Nephron progenitor cell (in vitro differentiated cells): ENCODE data around the gene SPATA46.

Experiments used
- DNase-seq: peaks from one replicate; pipeline ENCODE4 v3.0.0; 2021
- H3K27ac Mint-ChIP-seq: 2 replicates; pipeline ENCODE4 v1.8.0; 2021; ENCODE audit warnings: mild to moderate bottlenecking, moderate library complexity, mixed read lengths
- H3K27me3 Mint-ChIP-seq: 2 replicates; pipeline ENCODE4 v1.8.0; 2021; ENCODE audit warnings: mild to moderate bottlenecking, low read depth, mixed read lengths; ENCODE audit not compliant: poor library complexity
- H3K36me3 Mint-ChIP-seq: 2 replicates; pipeline ENCODE4 v1.8.0; 2021; ENCODE audit warnings: low read depth, mixed read lengths
- H3K4me1 Mint-ChIP-seq: 2 replicates; pipeline ENCODE4 v1.8.0; 2021; ENCODE audit warnings: mixed read lengths
- H3K4me3 Mint-ChIP-seq: 2 replicates; pipeline ENCODE4 v1.8.0; 2021; ENCODE audit warnings: mild to moderate bottlenecking, moderate library complexity, mixed read lengths
- H3K9me3 Mint-ChIP-seq: 2 replicates; pipeline ENCODE4 v1.8.0; 2021; ENCODE audit warnings: mild to moderate bottlenecking, moderate library complexity, mixed read lengths
- CTCF ChIP-seq: fragments of 200-600 bp; sonication (generic); IDR thresholded peaks from 2 replicates; pipeline ENCODE4 v1.5.0; 2021; ENCODE audit warnings: antibody characterized with exemption

SPATA46 gene

GRCh38 chr1:162360237-162360873, 16.3 kb downstream of the SPATA46 start:
- H3K9me3 Mint-ChIP-seq: no peaks in the 10 kb centered on the region
- H3K27ac Mint-ChIP-seq: no peak overlapping the region
- H3K4me1 Mint-ChIP-seq: peaks cover 12% of the 10 kb centered on the region
- H3K36me3 Mint-ChIP-seq: no peaks in the 10 kb centered on the region
- H3K27me3 Mint-ChIP-seq: peaks cover 6% of the 10 kb centered on the region
- DNase-seq: no peak
- H3K4me3 Mint-ChIP-seq: no peak overlapping the region
- no peak for TF ChIP-seq CTCF

GRCh38 chr1:162359523-162360236, 17.0 kb downstream of the SPATA46 start:
- Mint-ChIP-seq H3K36me3 (no peaks in the 10 kb centered on the region), H3K9me3 (no peaks in the 10 kb centered on the region), H3K4me3 (no peak overlapping the region), H3K27me3 (peaks cover 6% of the 10 kb centered on the region), H3K27ac (peak overlapping the region; percentile 19), H3K4me1 (peaks cover 12% of the 10 kb centered on the region)
- TF ChIP-seq CTCF: no peak
- no peak for DNase-seq

GRCh38 chr1:162358928-162359327, 17.7 kb downstream of the SPATA46 start:
- peaks cover 6% of the 10 kb centered on the region for H3K27me3 Mint-ChIP-seq
- TF ChIP-seq CTCF: no peak
- peaks cover 8% of the 10 kb centered on the region for H3K4me1 Mint-ChIP-seq
- no peaks in the 10 kb centered on the region for H3K9me3 Mint-ChIP-seq
- H3K4me3 Mint-ChIP-seq: no peak overlapping the region
- H3K27ac Mint-ChIP-seq: peak overlapping the region; percentile 19
- H3K36me3 Mint-ChIP-seq: no peaks in the 10 kb centered on the region
- no peak for DNase-seq

GRCh38 chr1:162357681-162358266, 18.9 kb downstream of the SPATA46 start:
- DNase-seq: no peak
- Mint-ChIP-seq H3K27me3 (peaks cover 3% of the 10 kb centered on the region), H3K36me3 (no peaks in the 10 kb centered on the region), H3K4me1 (peaks cover 19% of the 10 kb centered on the region), H3K27ac (no peak overlapping the region), H3K9me3 (no peaks in the 10 kb centered on the region), H3K4me3 (no peak overlapping the region)
- TF ChIP-seq CTCF: peak; percentile 49

- Mint-ChIP-seq H3K27me3 (no peaks in the 10 kb centered on the region), H3K9me3 (no peaks in the 10 kb centered on the region), H3K4me3 (no peak overlapping the region), H3K36me3 (no peaks in the 10 kb centered on the region), H3K4me1 (peaks cover 44% of the 10 kb centered on the region), H3K27ac (no peak overlapping the region)
- no peak for DNase-seq
- TF ChIP-seq CTCF: no peak
These were observed 23.0 kb downstream of the SPATA46 start for GRCh38 chr1:162353702-162354101.
